ENCODE data around the gene SLC39A3.

SLC39A3 gene

GRCh38 chr19:2739602-2740313, at the start of gene SLC39A3:
SLC39A3 (minus strand) TSS chr19:2740017; CDS start chr19:2737257, 2,760 bp downstream.
- DNase-seq, result peak; percentile 98

- no peak for DNase-seq
These were observed 48.4 kb upstream of the SLC39A3 start for GRCh38 chr19:2788237-2788636.

- DNase-seq, result no peak
These were observed 47.3 kb upstream of the SLC39A3 start for GRCh38 chr19:2787115-2787514.

- DNase-seq, result peak; percentile 98
These were observed 45.6 kb upstream of the SLC39A3 start, which contains the start of gene THOP1 for GRCh38 chr19:2785244-2785997. THOP1 (plus strand) TSS chr19:2785503; CDS start chr19:2785663, 160 bp downstream.

- no peak for DNase-seq
These were observed 43.9 kb upstream of the SLC39A3 start for GRCh38 chr19:2783781-2784145.

- DNase-seq, result peak; percentile 97
These were observed 43.3 kb upstream of the SLC39A3 start, which contains the start of gene SGTA for GRCh38 chr19:2782936-2783780. SGTA (minus strand) TSS chr19:2783273; CDS start chr19:2769068, 14,205 bp downstream.

- DNase-seq, result no peak
These were observed 42.6 kb upstream of the SLC39A3 start for GRCh38 chr19:2782329-2782935.

- no peak for DNase-seq
These were observed 40.5 kb upstream of the SLC39A3 start for GRCh38 chr19:2780284-2780683.

GRCh38 chr19:2779121-2779740, 39.4 kb upstream of the SLC39A3 start:
- no peak for DNase-seq

GRCh38 chr19:2777952-2778683, 38.3 kb upstream of the SLC39A3 start:
- DNase-seq, result no peak

- DNase-seq, result peak; percentile 38
These were observed 36.0 kb upstream of the SLC39A3 start for GRCh38 chr19:2775556-2776430.

GRCh38 chr19:2774953-2775555, 35.2 kb upstream of the SLC39A3 start:
- DNase-seq, result no peak

GRCh38 chr19:2774083-2774679, 34.4 kb upstream of the SLC39A3 start:
- DNase-seq, result no peak

GRCh38 chr19:2771786-2772674, 32.2 kb upstream of the SLC39A3 start:
- DNase-seq, result no peak

GRCh38 chr19:2770055-2771013, 30.5 kb upstream of the SLC39A3 start:
- DNase-seq, result no peak

GRCh38 chr19:2769218-2769617, 29.4 kb upstream of the SLC39A3 start:
- DNase-seq, result no peak

Measured in activated effector memory CD4-positive, alpha-beta T cell treated with Interleukin-2 at 50 U/mL for 16 hours (primary cell).